OCI-LY7 (cell line): ENCODE measurements around the gene DGKG. TPM values are rescaled to one million over a fixed set of nuclear protein-coding genes. Genes with fewer than 3 reads are reported as not detected.

Experiments used
- BruUV-seq: library from RNA; stranded (reverse); fragments of 400-500 nt; replicated peaks from 2 replicates; lab custom pipeline; 2021; lab: Mats Ljungman, UMichigan
- CTCF ChIA-PET: fragments of 300-600 bp; sonication (Branson Sonifier 250); formaldehyde crosslinking; loops from one replicate; lab custom pipeline; 2022; ENCODE audit warnings: antibody characterized with exemption; ENCODE audit not compliant: unreplicated experiment; lab: Charles Lee
- POLR2A ChIA-PET: fragments of 300-600 bp; sonication (Branson Sonifier 250); formaldehyde crosslinking; loops from one replicate; lab custom pipeline; 2022; ENCODE audit warnings: antibody characterized with exemption; lab: Charles Lee
- DNase-seq: peaks from one replicate; pipeline ENCODE4 v3.0.0-alpha.2; 2015; ENCODE audit warnings: low spot score
- H2AFZ ChIP-seq: fragments of 200-600 bp; sonication (generic), shearing (Covaris generic); 2 replicates; pipeline ENCODE4 v1.6.1; 2014; ENCODE audit warnings: mild to moderate bottlenecking, antibody characterized with exemption, low read length, moderate library complexity
- H3K27ac ChIP-seq: fragments of 200-600 bp; sonication (generic); 2 replicates; pipeline ENCODE4 v1.5.1; 2014; ENCODE audit warnings: mixed run types, low read depth, mild to moderate bottlenecking, moderate library complexity, low read length, inconsistent platforms; ENCODE audit not compliant: poor library complexity, severe bottlenecking
- H3K36me3 ChIP-seq: fragments of 200-600 bp; sonication (generic); 2 replicates; pipeline ENCODE4 v1.6.1; 2014; ENCODE audit warnings: mild to moderate bottlenecking, antibody characterized with exemption, low read length, moderate library complexity, mixed read lengths; ENCODE audit not compliant: insufficient read depth
- H3K4me1 ChIP-seq: fragments of 200-600 bp; sonication (generic); 2 replicates; pipeline ENCODE4 v1.5.1; 2014; ENCODE audit warnings: mild to moderate bottlenecking, low read length; ENCODE audit not compliant: insufficient read depth, poor library complexity, severe bottlenecking
- H3K4me2 ChIP-seq: fragments of 200-600 bp; sonication (generic); 2 replicates; pipeline ENCODE4 v1.6.1; 2014; ENCODE audit warnings: mild to moderate bottlenecking, low read length
- H3K4me3 ChIP-seq: fragments of 200-600 bp; sonication (generic); 2 replicates; pipeline ENCODE4 v1.5.1; 2014; ENCODE audit warnings: mild to moderate bottlenecking, low read depth, low read length; ENCODE audit not compliant: poor library complexity, severe bottlenecking
- H3K79me2 ChIP-seq: fragments of 200-600 bp; sonication (generic); 2 replicates; pipeline ENCODE4 v1.6.1; 2016; ENCODE audit warnings: low read depth, mild to moderate bottlenecking, low read length, moderate library complexity, mixed read lengths; ENCODE audit not compliant: insufficient read depth
- H3K9me2 ChIP-seq: fragments of 200-600 bp; sonication (generic); 2 replicates; pipeline ENCODE4 v1.6.1; 2016; ENCODE audit warnings: mild to moderate bottlenecking, low read length, mixed read lengths; ENCODE audit not compliant: insufficient read depth
- H3K9me3 ChIP-seq: fragments of 200-600 bp; sonication (generic); 2 replicates; pipeline ENCODE4 v1.6.1; 2014; ENCODE audit warnings: mild to moderate bottlenecking, mixed run types, low read length, mixed read lengths
- H4K20me1 ChIP-seq: fragments of 200-600 bp; sonication (generic); 2 replicates; pipeline ENCODE4 v1.6.1; 2014; ENCODE audit warnings: mild to moderate bottlenecking, antibody characterized with exemption, low read length, moderate library complexity, mixed read lengths; ENCODE audit not compliant: insufficient read depth
- CTCF ChIP-seq: fragments of 200-600 bp; sonication (generic); conservative IDR thresholded peaks from 2 replicates; pipeline ENCODE4 v1.5.1; 2014; ENCODE audit warnings: mild to moderate bottlenecking, antibody characterized with exemption, low read length, moderate library complexity, mixed read lengths
- EZH2phosphoT487 ChIP-seq: fragments of 200-600 bp; sonication (generic); IDR thresholded peaks from 2 replicates; pipeline ENCODE4 v1.6.1; 2018; ENCODE audit warnings: low read depth, borderline replicate concordance, mild to moderate bottlenecking, mixed run types, antibody characterized with exemption, low read length, moderate library complexity, mixed read lengths
- intact Hi-C: fragments of 100-400 bp; cut with micrococcal nuclease; formaldehyde crosslinking; loops from one replicate; pipeline ENCODE4 v1.10.0; 2022; ENCODE audit not compliant: unreplicated experiment
- total RNA-seq, 2 experiments: library from RNA; depleted of rRNA in 1 of 2; stranded (reverse); fragments of >200 nt in 1 of 2; shearing (Covaris generic) in 1 of 2; gene quantifications; 2 replicates each; pipeline ENCODE4 v1.2.3, GENCODE V29; 2014 to 2022

DGKG gene
- total RNA-seq, 2 experiments from 2014 or later = 0.06 TPM; not detected in 1

GRCh38 chr3:186352369-186352768 lies 9.7 kb downstream of the DGKG start:
- Histone ChIP-seq H3K9me2 (no peaks in the 10 kb centered on the region), H2AFZ (no peak overlapping the region), H3K27ac (no peak overlapping the region), H3K36me3 (no peaks in the 10 kb centered on the region), H3K79me2 (no peaks in the 10 kb centered on the region), H3K4me2 (no peak overlapping the region), H3K9me3 (no peaks in the 10 kb centered on the region), H3K4me3 (no peak overlapping the region), H3K4me1 (no peaks in the 10 kb centered on the region), H4K20me1 (no peaks in the 10 kb centered on the region)
- intact Hi-C loops = no loop called here
- no peak for DNase-seq
- CTCF ChIA-PET = no interaction called here
- no peak for TF ChIP-seq CTCF
- no peak for TF ChIP-seq EZH2phosphoT487
- POLR2A ChIA-PET = interaction anchor here (0.6 kb wide), 1 partner anchor 40 kb away, joined by 3 read pairs; no protein-coding TSS in a partner anchor
- no TSS peak for BruUV-seq

- Histone ChIP-seq H3K4me1 (no peaks in the 10 kb centered on the region), H3K79me2 (no peaks in the 10 kb centered on the region), H3K36me3 (no peaks in the 10 kb centered on the region), H3K9me3 (no peaks in the 10 kb centered on the region), H4K20me1 (no peaks in the 10 kb centered on the region), H3K4me2 (no peak overlapping the region), H3K4me3 (no peak overlapping the region), H2AFZ (no peak overlapping the region), H3K9me2 (no peaks in the 10 kb centered on the region), H3K27ac (no peak overlapping the region)
- no peak for DNase-seq
- intact Hi-C loops = no loop called here
- POLR2A ChIA-PET = no interaction called here
- CTCF ChIA-PET = no interaction called here
- no peak for TF ChIP-seq EZH2phosphoT487
- TF ChIP-seq CTCF = no peak
- no TSS peak for BruUV-seq
These were observed 19.8 kb downstream of the DGKG start for GRCh38 chr3:186342197-186342596.

DNA sequence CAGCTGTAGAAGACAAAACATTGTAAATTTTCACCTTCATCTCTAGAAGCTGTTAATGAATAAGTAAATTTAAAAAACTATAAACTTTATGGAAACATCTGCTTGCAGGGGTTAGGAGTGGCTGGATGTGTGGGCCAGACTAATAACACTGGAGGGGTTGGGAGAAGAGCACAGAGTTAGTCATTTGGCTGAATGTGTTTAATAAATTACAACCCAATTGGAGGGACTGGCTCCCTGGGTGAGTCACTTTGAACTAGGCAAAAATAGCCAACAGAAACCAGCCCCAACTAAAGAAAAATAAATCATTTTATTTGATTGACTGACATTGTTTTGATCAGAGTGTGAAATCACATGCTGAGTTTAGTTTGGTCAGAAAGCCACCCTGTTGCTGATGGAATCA lies 21.8 kb downstream of the DGKG start:
- no TSS peak for BruUV-seq
- intact Hi-C loops = no loop called here
- CTCF ChIA-PET = no interaction called here

More for the DNA sequence above, 21.8 kb downstream of the DGKG start:
- H3K4me1 ChIP-seq = no peaks in the 10 kb centered on the region
- H3K36me3 ChIP-seq = no peaks in the 10 kb centered on the region
- no peak overlapping the region for H2AFZ ChIP-seq
- no peak for DNase-seq
- POLR2A ChIA-PET = no interaction called here
- H4K20me1 ChIP-seq = no peaks in the 10 kb centered on the region
- H3K79me2 ChIP-seq = no peaks in the 10 kb centered on the region
- TF ChIP-seq EZH2phosphoT487 (no peak), CTCF (no peak)
- no peak overlapping the region for H3K4me2 ChIP-seq
- H3K9me2 ChIP-seq = no peaks in the 10 kb centered on the region
- H3K4me3 ChIP-seq = no peak overlapping the region
- H3K9me3 ChIP-seq = no peaks in the 10 kb centered on the region
- H3K27ac ChIP-seq = no peak overlapping the region
